Cardiac muscle cell (in vitro differentiated cells and primary cell): Measurements from ENCODE around the gene HSD3B7. TPM values are rescaled to one million over a fixed set of nuclear protein-coding genes. Genes with fewer than 3 reads are reported as not detected.
"Not testable (repeated sequence)": the region's sequence is repeated elsewhere in the genome, so short reads cannot be mapped to it uniquely, and the experiment has no call there.

Experiments used
- DNase-seq, 2 donors: peaks; one replicate each; pipeline versions ENCODE4 v3.0.0 to v3.0.0-alpha.2; 2010 to 2017; ENCODE audit warnings: low read depth in 1 of 2, low spot score in 1 of 2
- H3K27ac ChIP-seq: fragments of 200-600 bp; sonication (generic); 2 replicates; pipeline ENCODE4 v1.5.1; 2016
- H3K27me3 ChIP-seq: fragments of 200-600 bp; sonication (generic); 2 replicates; pipeline ENCODE4 v1.6.0; 2016; ENCODE audit warnings: control low read depth
- H3K36me3 ChIP-seq: fragments of 200-600 bp; sonication (generic); 2 replicates; pipeline ENCODE4 v1.5.1; 2016; ENCODE audit warnings: control low read depth
- H3K4me1 ChIP-seq: fragments of 200-600 bp; sonication (generic); 2 replicates; pipeline ENCODE4 v1.8.1; 2017; ENCODE audit warnings: low read depth, mild to moderate bottlenecking, mixed run types
- H3K4me3 ChIP-seq: fragments of 200-600 bp; sonication (generic); 2 replicates; pipeline ENCODE4 v1.5.1; 2016; ENCODE audit warnings: mild to moderate bottlenecking
- H3K9me3 ChIP-seq: fragments of 200-600 bp; sonication (generic); 2 replicates; pipeline ENCODE4 v1.5.1; 2017; ENCODE audit warnings: low read depth, mild to moderate bottlenecking, control low read depth
- CTCF ChIP-seq: IDR thresholded peaks from 2 replicates; pipeline ENCODE4 v1.5.1; 2012; ENCODE audit warnings: low read depth, mild to moderate bottlenecking, low read length
- polyA plus RNA-seq: library from polyadenylated mRNA; unstranded; fragments of >200 nt; fragmentation: Nextera tagmentation; extraction: Ambion mirVana; gene quantifications from 2 replicates; pipeline ENCODE4 v1.2.1, GENCODE V29; 2016
- total RNA-seq: library from RNA; depleted of rRNA; stranded (reverse); fragments of >200 nt; gene quantifications from 2 replicates; pipeline ENCODE4 v1.2.3, GENCODE V29; 2016

The HSD3B7 gene
- total and polyA plus RNA-seq, 2 experiments from 2014 or later, result 5.8 to 8.5 TPM

GRCh38 chr16:31009894-31010584 lies 25.0 kb downstream of the HSD3B7 start:
- Histone ChIP-seq H3K9me3 (no peaks in the 10 kb centered on the region), H3K4me1 (no peaks in the 10 kb centered on the region), H3K27ac (no peak overlapping the region), H3K4me3 (peak overlapping the region; percentile 46), H3K36me3 (no peaks in the 10 kb centered on the region), H3K27me3 (peaks cover 11% of the 10 kb centered on the region)
- TF ChIP-seq CTCF, result no peak
- no peak for DNase-seq

- Histone ChIP-seq H3K9me3 (no peaks in the 10 kb centered on the region), H3K36me3 (no peaks in the 10 kb centered on the region), H3K27ac (no peak within 1 kb of the TSS), H3K4me1 (no peaks in the 10 kb centered on the region), H3K27me3 (peaks cover 11% of the 10 kb centered on the region), H3K4me3 (peak within 1 kb of the TSS; percentile 46)
- TF ChIP-seq CTCF, result no peak
- peak; percentile 31 to 77 for DNase-seq
These were observed 25.7 kb downstream of the HSD3B7 start, which contains the start of gene STX1B for GRCh38 chr16:31010585-31011325. TSS of gene STX1B (minus strand) at chr16:31010638. CDS start at chr16:31010396, 242 bp downstream.

GRCh38 chr16:31011815-31012214 lies 26.8 kb downstream of the HSD3B7 start:
- peaks cover 11% of the 10 kb centered on the region for H3K27me3 ChIP-seq
- H3K36me3 ChIP-seq, H3K27ac ChIP-seq, H3K4me3 ChIP-seq, H3K4me1 ChIP-seq, H3K9me3 ChIP-seq, DNase-seq: not testable (repeated sequence)

- H3K27ac ChIP-seq, DNase-seq, H3K36me3 ChIP-seq, H3K4me1 ChIP-seq, H3K4me3 ChIP-seq, H3K9me3 ChIP-seq: not testable (repeated sequence)
- peaks cover 11% of the 10 kb centered on the region for H3K27me3 ChIP-seq
These were observed 28.3 kb downstream of the HSD3B7 start for GRCh38 chr16:31013292-31013691.

- Histone ChIP-seq H3K27me3 (peaks cover 11% of the 10 kb centered on the region), H3K4me1 (no peaks in the 10 kb centered on the region), H3K9me3 (no peaks in the 10 kb centered on the region), H3K27ac (no peak overlapping the region), H3K4me3 (no peak overlapping the region), H3K36me3 (no peaks in the 10 kb centered on the region)
- no peak for TF ChIP-seq CTCF
- DNase-seq, result no peak
These were observed 31.0 kb downstream of the HSD3B7 start for GRCh38 chr16:31016018-31016417.

- H3K36me3 ChIP-seq, DNase-seq, H3K4me1 ChIP-seq, H3K4me3 ChIP-seq, H3K27me3 ChIP-seq, H3K9me3 ChIP-seq, H3K27ac ChIP-seq: not testable (repeated sequence)
These were observed 32.7 kb downstream of the HSD3B7 start for GRCh38 chr16:31017756-31018155.

- TF ChIP-seq CTCF, result no peak
- no peaks in the 10 kb centered on the region for H3K27me3 ChIP-seq
These were observed 35.5 kb downstream of the HSD3B7 start for GRCh38 chr16:31020536-31020935.

More at GRCh38 chr16:31020536-31020935, 35.5 kb downstream of the HSD3B7 start:
- Histone ChIP-seq H3K4me3 (no peak overlapping the region), H3K27ac (no peak overlapping the region), H3K9me3 (no peaks in the 10 kb centered on the region), H3K4me1 (no peaks in the 10 kb centered on the region), H3K36me3 (no peaks in the 10 kb centered on the region)
- DNase-seq, result no peak
